ENCODE results near the gene MRTFA. TPM values are rescaled to one million over a fixed set of nuclear protein-coding genes. Genes with fewer than 3 reads are reported as not detected.
A peak's percentile ranks its signal among the peaks of the same experiment; 100 is the strongest.

MRTFA gene
- total and polyA plus RNA-seq, 9 of the 15 experiments (the other 6 are each of a cell fraction or from before 2014, with no cell fraction given) = 0.84 to 21.1 (median 3.7) TPM

- 75% methylated on average over 6 of the region's 7 CpGs for WGBS (ENCODE audit: insufficient coverage, low coverage, missing lambda C conversion rate)
- Histone ChIP-seq H4K20me1 (replicated peaks; ENCODE audit: control insufficient read depth, insufficient read depth, low read length) (no peaks in the 10 kb centered on the region), H2AFZ (ENCODE audit: low read depth, low read length) (no peak overlapping the region), H3K9me1 (ENCODE audit: control insufficient read depth, insufficient read depth, low read length) (no peaks in the 10 kb centered on the region), H3K9me3 (replicated peaks; ENCODE audit: control insufficient read depth, insufficient read depth, low read depth, low read length) (no peaks in the 10 kb centered on the region), H3K9ac (ENCODE audit: insufficient read depth in 1 of 2, low read depth in 2 of 2, low read length in 2 of 2) (no peak overlapping the region; a peak in 1 of 4 replicates), H3K27ac (ENCODE audit: extremely low read depth, low read depth, low read length) (no peak overlapping the region), H3K4me3 (no peak overlapping the region), H3K4me2 (ENCODE audit: insufficient read depth, low read length) (no peak overlapping the region), H3K36me3 (ENCODE audit: control insufficient read depth, insufficient read depth, low read length) (peaks cover 49% of the 10 kb centered on the region; the same call in 2 of the 3 replicates), H3K27me3 (ENCODE audit: control insufficient read depth in 2 of 2, insufficient read depth in 2 of 2, low read length in 2 of 2) (no peaks in the 10 kb centered on the region), H3K79me2 (ENCODE audit: control insufficient read depth, insufficient read depth, low read length) (no peaks in the 10 kb centered on the region), H3K4me1 (replicated peaks in 1 of 2; ENCODE audit: control insufficient read depth in 2 of 2, insufficient read depth in 2 of 2, low read length in 2 of 2) (no peaks in the 10 kb centered on the region; a peak in 1 of 5 replicates)
- ATAC-seq (no peak), DNase-seq (ENCODE audit: extremely low read depth in 1 of 4, low spot score in 3 of 4) (no peak), FAIRE-seq (no peak)
- ChIA-PET CTCF (ENCODE audit: low intra/inter-chr PET ratio) (interaction anchor here (0.6 kb wide), 1 partner anchor 826 kb away, joined by 3 read pairs; no protein-coding TSS in a partner anchor), POLR2A (interaction anchor here (0.6 to 1.6 kb wide), 5 partner anchors 8 to 643 kb away, joined by 3 to 8 read pairs (median 4); no protein-coding TSS in a partner anchor)
- intact Hi-C loops (cut with micrococcal nuclease) (no loop called here), in situ Hi-C loops (cut with MboI) (no loop called here)
- TF ChIP-seq RBM22 (IDR thresholded peaks at IDR 0.05; ENCODE audit: low read depth, low read length, poor library complexity, severe bottlenecking) (peak; percentile 16), HNRNPH1 (optimal IDR thresholded peaks at IDR 0.05; ENCODE audit: low read depth, low read length) (no peak), CBX1 (IDR thresholded peaks at IDR 0.05; ENCODE audit: low read depth) (no peak), PHTF2 (CRISPR knock-in tag; IDR thresholded peaks at IDR 0.05) (no peak), SMARCC2 (IDR thresholded peaks at IDR 0.05; ENCODE audit: low read depth) (no peak), POLR2G (IDR thresholded peaks at IDR 0.05; ENCODE audit: low read depth, low read length) (peak; percentile 64), CBX5 (IDR thresholded peaks at IDR 0.05; ENCODE audit: borderline replicate concordance, low read depth) (no peak), MCM3 (IDR thresholded peaks at IDR 0.05) (no peak)
- no TSS peak for BruUV-seq (replicated peaks)
These were observed 225.0 kb downstream of the MRTFA start for GRCh38 chr22:40411506-40411861.
